Skeletal muscle tissue (tissue), 4 donors: Measurements from ENCODE around the gene NPAS3. TPM values are rescaled to one million over a fixed set of nuclear protein-coding genes. Genes with fewer than 3 reads are reported as not detected.

Experiments
- H3K27ac ChIP-seq: one replicate; pipeline ENCODE4 v1.7.0; 2013; ENCODE audit warnings: mild to moderate bottlenecking, low read depth, low read length, inconsistent platforms
- H3K27me3 ChIP-seq, 3 donors: one replicate each; pipeline ENCODE4 v1.7.0; 2013; ENCODE audit warnings: low read length in 3 of 3; ENCODE audit not compliant: control insufficient read depth in 3 of 3, insufficient read depth in 3 of 3
- H3K36me3 ChIP-seq, 3 donors: one replicate each; pipeline ENCODE4 v1.7.0; 2013; ENCODE audit warnings: low read length in 3 of 3; ENCODE audit not compliant: control insufficient read depth in 3 of 3, insufficient read depth in 3 of 3
- H3K4me1 ChIP-seq, 3 donors: one replicate each; pipeline ENCODE4 v1.7.0; 2013; ENCODE audit warnings: low read length in 3 of 3, mild to moderate bottlenecking in 3 of 3; ENCODE audit not compliant: control insufficient read depth in 3 of 3, insufficient read depth in 3 of 3
- H3K4me3 ChIP-seq, 3 donors: one replicate each; pipeline ENCODE4 v1.7.0; 2013; ENCODE audit warnings: low read length in 3 of 3
- H3K9ac ChIP-seq, 3 donors: one replicate each; pipeline ENCODE4 v1.7.0; 2013; ENCODE audit warnings: low read length in 3 of 3, mild to moderate bottlenecking in 3 of 3, moderate library complexity in 2 of 3, low read depth in 1 of 3
- H3K9me3 ChIP-seq, 3 donors: one replicate each; pipeline ENCODE4 v1.7.0; 2013; ENCODE audit warnings: low read length in 3 of 3; ENCODE audit not compliant: control insufficient read depth in 3 of 3
- total RNA-seq: library from RNA; depleted of rRNA; stranded (reverse); fragments of >200 nt; gene quantifications from one replicate; pipeline ENCODE4 v1.2.3, GENCODE V29; 2014
- donor health status: Osteomylitis.

The NPAS3 gene
- total RNA-seq, 1 donor from 2014 or later, result 9.9 TPM

DNA sequence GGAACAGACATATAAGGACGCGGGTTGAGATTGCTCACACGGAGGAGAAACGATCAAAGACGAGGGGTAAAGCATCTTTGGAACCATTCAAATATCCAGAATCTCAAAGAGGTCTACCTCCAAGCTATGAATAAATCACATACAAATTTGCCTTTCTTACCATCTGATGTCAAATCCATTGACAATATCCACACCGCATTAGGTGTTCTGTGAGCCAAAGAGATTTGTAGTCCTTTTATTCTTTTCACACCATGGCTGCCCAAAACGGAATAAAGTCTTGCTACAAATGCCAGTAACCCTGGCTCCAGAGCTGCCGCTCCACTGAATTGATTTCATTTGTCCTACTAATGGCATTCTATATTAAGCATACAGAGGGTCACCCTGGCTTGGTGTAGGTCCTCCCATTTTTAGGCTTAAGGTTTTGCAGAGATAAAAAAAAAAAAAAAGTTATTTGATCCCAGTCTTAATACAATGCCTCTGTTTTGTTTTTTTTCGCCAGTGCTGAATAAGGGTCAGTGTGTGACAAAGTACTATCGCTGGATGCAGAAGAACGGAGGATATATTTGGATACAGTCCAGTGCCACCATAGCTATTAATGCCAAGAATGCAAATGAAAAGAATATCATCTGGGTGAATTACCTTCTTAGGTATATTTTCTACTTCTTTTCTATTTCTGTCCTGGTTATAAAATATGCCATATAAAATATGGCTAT, 854.9 kb downstream of the NPAS3 start:
- Histone ChIP-seq H3K27ac (no peak overlapping the region), H3K27me3 (no peaks in the 10 kb centered on the region), H3K4me1 (peaks cover 4 to 8% (median 4%) of the 10 kb centered on the region in 3 donors), H3K4me3 (peak overlapping the region in 2 of 3 donors; percentile 9 to 54), H3K9me3 (no peaks in the 10 kb centered on the region), H3K36me3 (no peaks in the 10 kb centered on the region), H3K9ac (peak overlapping the region in 1 of 3 donors; percentile 55)

GRCh38 chr14:33794791-33795305, 856.2 kb downstream of the NPAS3 start:
- Histone ChIP-seq H3K9me3 (no peaks in the 10 kb centered on the region), H3K27ac (no peak overlapping the region), H3K4me1 (peaks cover 4 to 8% (median 4%) of the 10 kb centered on the region in 3 donors), H3K36me3 (no peaks in the 10 kb centered on the region), H3K27me3 (peaks cover 6 to 8% (median 8%) of the 10 kb centered on the region in 3 donors), H3K9ac (no peak overlapping the region), H3K4me3 (no peak overlapping the region)

GRCh38 chr14:33796356-33796755, 857.7 kb downstream of the NPAS3 start:
- H3K4me1 ChIP-seq, result peaks cover 4 to 8% (median 4%) of the 10 kb centered on the region in 3 donors
- H3K27ac ChIP-seq, result no peak overlapping the region
- H3K9ac ChIP-seq, result no peak overlapping the region
- H3K36me3 ChIP-seq, result no peaks in the 10 kb centered on the region
- no peaks in the 10 kb centered on the region for H3K9me3 ChIP-seq
- peaks cover 9 to 18% (median 18%) of the 10 kb centered on the region in 3 donors for H3K27me3 ChIP-seq
- no peak overlapping the region for H3K4me3 ChIP-seq

DNA sequence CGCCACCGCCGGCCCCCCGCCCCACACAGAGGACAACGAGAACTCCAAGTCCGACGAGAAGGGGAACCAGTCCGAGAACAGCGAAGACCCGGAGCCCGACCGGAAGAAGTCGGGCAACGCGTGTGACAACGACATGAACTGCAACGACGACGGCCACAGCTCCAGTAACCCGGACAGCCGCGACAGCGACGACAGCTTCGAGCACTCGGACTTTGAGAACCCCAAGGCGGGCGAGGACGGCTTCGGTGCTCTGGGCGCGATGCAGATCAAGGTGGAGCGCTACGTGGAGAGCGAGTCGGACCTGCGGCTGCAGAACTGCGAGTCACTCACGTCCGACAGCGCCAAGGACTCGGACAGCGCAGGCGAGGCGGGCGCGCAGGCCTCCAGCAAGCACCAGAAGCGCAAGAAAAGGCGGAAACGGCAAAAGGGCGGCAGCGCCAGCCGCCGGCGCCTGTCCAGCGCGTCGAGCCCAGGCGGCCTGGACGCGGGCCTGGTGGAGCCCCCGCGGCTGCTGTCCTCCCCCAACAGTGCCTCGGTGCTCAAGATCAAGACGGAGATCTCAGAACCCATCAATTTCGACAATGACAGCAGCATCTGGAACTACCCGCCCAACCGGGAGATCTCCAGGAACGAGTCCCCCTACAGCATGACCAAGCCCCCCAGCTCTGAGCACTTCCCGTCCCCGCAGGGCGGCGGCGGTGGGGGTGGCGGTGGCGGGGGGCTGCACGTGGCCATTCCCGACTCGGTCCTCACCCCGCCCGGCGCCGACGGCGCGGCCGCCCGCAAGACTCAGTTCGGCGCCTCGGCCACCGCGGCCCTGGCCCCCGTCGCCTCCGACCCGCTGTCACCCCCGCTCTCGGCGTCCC, 861.3 kb downstream of the NPAS3 start:
- Histone ChIP-seq H3K27me3 (peaks cover 9 to 21% (median 18%) of the 10 kb centered on the region in 3 donors), H3K4me3 (peak overlapping the region in 1 of 3 donors; percentile 56), H3K27ac (no peak overlapping the region), H3K9me3 (no peaks in the 10 kb centered on the region), H3K4me1 (no peaks in the 10 kb centered on the region), H3K9ac (no peak overlapping the region), H3K36me3 (no peaks in the 10 kb centered on the region)

- Histone ChIP-seq H3K4me1 (no peaks in the 10 kb centered on the region), H3K27ac (no peak overlapping the region), H3K36me3 (no peaks in the 10 kb centered on the region), H3K4me3 (no peak overlapping the region), H3K27me3 (peaks cover 9 to 21% (median 18%) of the 10 kb centered on the region in 3 donors), H3K9ac (no peak overlapping the region), H3K9me3 (no peaks in the 10 kb centered on the region)
Observed at GRCh38 chr14:33800735-33801163, 862.1 kb downstream of the NPAS3 start.

GRCh38 chr14:33802737-33803136, 864.1 kb downstream of the NPAS3 start:
- H3K9ac ChIP-seq, result no peak overlapping the region
- H3K9me3 ChIP-seq, result no peaks in the 10 kb centered on the region
- H3K27ac ChIP-seq, result no peak overlapping the region
- H3K27me3 ChIP-seq, result peaks cover 9 to 21% (median 18%) of the 10 kb centered on the region in 3 donors
- no peaks in the 10 kb centered on the region for H3K4me1 ChIP-seq
- no peaks in the 10 kb centered on the region for H3K36me3 ChIP-seq
- no peak overlapping the region for H3K4me3 ChIP-seq

GRCh38 chr14:33805593-33805992, 866.9 kb downstream of the NPAS3 start:
- H3K4me1 ChIP-seq, result no peaks in the 10 kb centered on the region
- H3K27ac ChIP-seq, result no peak overlapping the region
- H3K36me3 ChIP-seq, result no peaks in the 10 kb centered on the region
- H3K4me3 ChIP-seq, result no peak overlapping the region
- peaks cover 0 to 9% (median 5%) of the 10 kb centered on the region in 3 donors for H3K27me3 ChIP-seq
- H3K9ac ChIP-seq, result no peak overlapping the region
- H3K9me3 ChIP-seq, result no peaks in the 10 kb centered on the region

DNA sequence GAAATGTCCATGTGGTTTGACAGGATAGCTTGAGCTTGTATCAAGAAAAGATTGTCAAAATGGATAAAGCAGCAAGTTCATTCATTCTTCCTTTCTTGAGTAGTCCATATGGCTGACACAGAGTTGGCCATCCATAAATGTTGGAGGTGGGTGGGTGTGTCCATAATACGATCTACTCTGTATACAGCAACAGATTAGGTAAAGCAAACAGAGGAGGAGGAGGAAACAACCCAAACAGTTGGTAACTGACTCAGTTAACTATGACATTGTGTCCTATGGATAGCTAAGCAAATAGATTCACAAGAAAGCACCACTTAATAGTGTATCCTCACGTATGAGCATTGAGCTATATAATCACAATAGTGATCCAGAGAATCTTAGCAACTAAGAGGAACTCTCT, 868.2 kb downstream of the NPAS3 start:
- H3K4me3 ChIP-seq, result no peak overlapping the region
- no peaks in the 10 kb centered on the region for H3K9me3 ChIP-seq
- H3K4me1 ChIP-seq, result no peaks in the 10 kb centered on the region
- no peaks in the 10 kb centered on the region for H3K36me3 ChIP-seq
- no peak overlapping the region for H3K27ac ChIP-seq
- H3K27me3 ChIP-seq, result peaks cover 0 to 2% (median 0%) of the 10 kb centered on the region in 3 donors
- H3K9ac ChIP-seq, result no peak overlapping the region

DNA sequence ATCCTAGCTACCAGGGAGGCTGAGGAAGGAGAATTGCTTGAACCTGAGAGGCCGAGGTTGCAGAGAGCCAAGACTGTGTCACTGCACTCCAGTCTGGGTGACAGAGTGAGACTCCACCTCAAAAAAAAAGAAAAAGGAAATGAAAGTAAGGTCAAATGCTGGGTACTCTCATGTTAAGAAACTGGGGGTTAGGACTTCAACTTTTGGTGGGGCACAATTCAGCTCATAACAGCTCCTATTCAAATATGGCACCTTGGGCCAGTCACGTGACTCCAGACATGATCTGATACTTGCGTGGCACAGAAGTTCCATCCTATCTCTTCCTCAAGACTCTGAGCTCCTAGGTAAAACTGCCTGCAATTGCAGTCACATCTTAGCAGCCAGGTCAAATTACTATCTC, 869.5 kb downstream of the NPAS3 start:
- no peaks in the 10 kb centered on the region for H3K27me3 ChIP-seq
- H3K9me3 ChIP-seq, result no peaks in the 10 kb centered on the region
- H3K4me3 ChIP-seq, result no peak overlapping the region
- no peaks in the 10 kb centered on the region for H3K4me1 ChIP-seq
- H3K9ac ChIP-seq, result no peak overlapping the region
- no peaks in the 10 kb centered on the region for H3K36me3 ChIP-seq
- no peak overlapping the region for H3K27ac ChIP-seq
